Endodermal cell (in vitro differentiated cells): Measurements from ENCODE around the gene CLDN18. TPM values are rescaled to one million over a fixed set of nuclear protein-coding genes. Genes with fewer than 3 reads are reported as not detected.

Source experiments
- DNase-seq: peaks from one replicate; pipeline ENCODE4 v3.0.0-alpha.2; 2017
- H3K27ac ChIP-seq: 2 replicates; pipeline ENCODE4 v1.5.1; 2013; ENCODE audit warnings: mild to moderate bottlenecking, low read depth, low read length, moderate library complexity
- H3K27me3 ChIP-seq: 2 replicates; pipeline ENCODE4 v1.6.1; 2013; ENCODE audit warnings: mild to moderate bottlenecking, low read length, moderate library complexity; ENCODE audit not compliant: insufficient read depth, control insufficient read depth, poor library complexity, severe bottlenecking
- H3K36me3 ChIP-seq: 2 replicates; pipeline ENCODE4 v1.7.0; 2013; ENCODE audit warnings: mild to moderate bottlenecking, low read length, moderate library complexity; ENCODE audit not compliant: control insufficient read depth, insufficient read depth
- H3K4me1 ChIP-seq: one replicate; pipeline ENCODE4 v1.7.0; 2013; ENCODE audit warnings: low read length; ENCODE audit not compliant: control insufficient read depth, insufficient read depth
- H3K4me3 ChIP-seq: 2 replicates; pipeline ENCODE4 v1.5.1; 2013; ENCODE audit warnings: mild to moderate bottlenecking, low read length, moderate library complexity
- H3K9ac ChIP-seq: 2 replicates; pipeline ENCODE4 v1.6.1; 2013; ENCODE audit warnings: mild to moderate bottlenecking, low read length, moderate library complexity; ENCODE audit not compliant: poor library complexity, severe bottlenecking; ENCODE audit errors: extremely low read depth
- H3K9me3 ChIP-seq: 2 replicates; pipeline ENCODE4 v1.6.1; 2013; ENCODE audit warnings: mild to moderate bottlenecking, low read length, moderate library complexity; ENCODE audit not compliant: control insufficient read depth
- H3K27ac Mint-ChIP-seq: 2 replicates; pipeline ENCODE4 v1.8.0; 2020; ENCODE audit warnings: mixed read lengths
- H3K27me3 Mint-ChIP-seq: 2 replicates; pipeline ENCODE4 v1.8.0; 2021; ENCODE audit warnings: mild to moderate bottlenecking, mixed read lengths; ENCODE audit not compliant: insufficient read depth
- H3K36me3 Mint-ChIP-seq: 2 replicates; pipeline ENCODE4 v1.8.0; 2020; ENCODE audit warnings: low read depth, mixed read lengths
- H3K4me1 Mint-ChIP-seq: 2 replicates; pipeline ENCODE4 v1.8.0; 2020; ENCODE audit warnings: mixed read lengths
- H3K4me3 Mint-ChIP-seq: 2 replicates; pipeline ENCODE4 v1.8.0; 2020; ENCODE audit warnings: mild to moderate bottlenecking, moderate library complexity, mixed read lengths
- H3K9me3 Mint-ChIP-seq: 2 replicates; pipeline ENCODE4 v1.8.0; 2020; ENCODE audit warnings: mild to moderate bottlenecking, mixed read lengths
- CTCF ChIP-seq: fragments of 200-600 bp; sonication (generic); conservative IDR thresholded peaks from 2 replicates; pipeline ENCODE4 v1.5.0; 2021; ENCODE audit warnings: antibody characterized with exemption, mild to moderate bottlenecking
- WGBS, 2 experiments: methylation state at CpG; one replicate each; pipeline versions ENCODE4 v1.1.5 to v1.1.7; 2013; ENCODE audit warnings: missing lambda C conversion rate in 2 of 2, mixed read lengths in 1 of 2; ENCODE audit not compliant: insufficient coverage in 1 of 2, insufficient read length in 1 of 2; 5-methylcytosine and 5-hydroxymethylcytosine counted together
- total RNA-seq, 2 donors: library from RNA; stranded (reverse); fragmentation: NEBNext Ultra II Directional in 1 of 2; extraction: Animal tissue kit (Norgen Biotek cat#: 25700) in 1 of 2; gene quantifications; 2 replicates in 1 of 2; 3 replicates in 1 of 2; pipeline ENCODE4 v1.2.1, GENCODE V29; 2021

The CLDN18 gene
- total RNA-seq, 2 donors from 2014 or later: 0.13 to 0.27 TPM

- no peak for TF ChIP-seq CTCF
- Mint-ChIP-seq H3K4me1 (peaks cover 33% of the 10 kb centered on the region), H3K9me3 (no peaks in the 10 kb centered on the region), H3K27ac (no peak overlapping the region), H3K36me3 (peaks cover 2% of the 10 kb centered on the region), H3K27me3 (peaks cover 12% of the 10 kb centered on the region), H3K4me3 (no peak overlapping the region)
- peak; percentile 66 for DNase-seq
- Histone ChIP-seq H3K36me3 (peaks cover 33% of the 10 kb centered on the region), H3K27ac (no peak overlapping the region), H3K4me3 (no peak overlapping the region), H3K9me3 (no peaks in the 10 kb centered on the region), H3K9ac (no peak overlapping the region), H3K27me3 (no peaks in the 10 kb centered on the region), H3K4me1 (peaks cover 18% of the 10 kb centered on the region)
- 44 to 50% methylated on average over 1 to 3 of the region's 3 CpGs for WGBS, 2 experiments
Observed at GRCh38 chr3:138046955-138047354, 37.0 kb downstream of the CLDN18 start.

- no peak overlapping the region for H3K4me3 ChIP-seq
- no peak overlapping the region for H3K27ac ChIP-seq
- H3K4me1 Mint-ChIP-seq: peaks cover 33% of the 10 kb centered on the region
- no peaks in the 10 kb centered on the region for H3K9me3 ChIP-seq
- peaks cover 18% of the 10 kb centered on the region for H3K4me1 ChIP-seq
- H3K4me3 Mint-ChIP-seq: no peak overlapping the region
- H3K36me3 ChIP-seq: peaks cover 33% of the 10 kb centered on the region
- no peaks in the 10 kb centered on the region for H3K9me3 Mint-ChIP-seq
- no peaks in the 10 kb centered on the region for H3K27me3 ChIP-seq
- H3K27me3 Mint-ChIP-seq: peaks cover 11% of the 10 kb centered on the region
- H3K9ac ChIP-seq: no peak overlapping the region
- TF ChIP-seq CTCF: no peak
- peak; percentile 69 for DNase-seq
- H3K36me3 Mint-ChIP-seq: peaks cover 2% of the 10 kb centered on the region
- 27 to 28% methylated on average over 4 to 5 of the region's 5 CpGs for WGBS, 2 experiments
- H3K27ac Mint-ChIP-seq: no peak overlapping the region
Observed at GRCh38 chr3:138047596-138048158, 37.7 kb downstream of the CLDN18 start.

- Mint-ChIP-seq H3K36me3 (peaks cover 2% of the 10 kb centered on the region), H3K4me3 (no peak overlapping the region), H3K27me3 (peaks cover 9% of the 10 kb centered on the region), H3K27ac (peak overlapping the region; percentile 50), H3K4me1 (peaks cover 30% of the 10 kb centered on the region), H3K9me3 (no peaks in the 10 kb centered on the region)
- Histone ChIP-seq H3K36me3 (peaks cover 41% of the 10 kb centered on the region), H3K4me1 (peaks cover 18% of the 10 kb centered on the region), H3K4me3 (no peak overlapping the region), H3K9ac (no peak overlapping the region), H3K27me3 (no peaks in the 10 kb centered on the region), H3K27ac (no peak overlapping the region), H3K9me3 (no peaks in the 10 kb centered on the region)
- peak; percentile 79 for DNase-seq
- WGBS, 2 experiments: 85 to 94% methylated on average over 7 to 9 of the region's 9 CpGs
- TF ChIP-seq CTCF: peak; percentile 74
Observed at GRCh38 chr3:138049157-138049919, 39.4 kb downstream of the CLDN18 start.
